Suppressor macrophage treated with lipopolysaccharide for 1 hour (primary cell): ENCODE measurements around the gene FAM186B.

Experiments used
- DNase-seq, 3 donors: peaks; one replicate each; pipeline ENCODE4 v3.0.0-alpha.2; 2020 to 2022

FAM186B gene

DNA sequence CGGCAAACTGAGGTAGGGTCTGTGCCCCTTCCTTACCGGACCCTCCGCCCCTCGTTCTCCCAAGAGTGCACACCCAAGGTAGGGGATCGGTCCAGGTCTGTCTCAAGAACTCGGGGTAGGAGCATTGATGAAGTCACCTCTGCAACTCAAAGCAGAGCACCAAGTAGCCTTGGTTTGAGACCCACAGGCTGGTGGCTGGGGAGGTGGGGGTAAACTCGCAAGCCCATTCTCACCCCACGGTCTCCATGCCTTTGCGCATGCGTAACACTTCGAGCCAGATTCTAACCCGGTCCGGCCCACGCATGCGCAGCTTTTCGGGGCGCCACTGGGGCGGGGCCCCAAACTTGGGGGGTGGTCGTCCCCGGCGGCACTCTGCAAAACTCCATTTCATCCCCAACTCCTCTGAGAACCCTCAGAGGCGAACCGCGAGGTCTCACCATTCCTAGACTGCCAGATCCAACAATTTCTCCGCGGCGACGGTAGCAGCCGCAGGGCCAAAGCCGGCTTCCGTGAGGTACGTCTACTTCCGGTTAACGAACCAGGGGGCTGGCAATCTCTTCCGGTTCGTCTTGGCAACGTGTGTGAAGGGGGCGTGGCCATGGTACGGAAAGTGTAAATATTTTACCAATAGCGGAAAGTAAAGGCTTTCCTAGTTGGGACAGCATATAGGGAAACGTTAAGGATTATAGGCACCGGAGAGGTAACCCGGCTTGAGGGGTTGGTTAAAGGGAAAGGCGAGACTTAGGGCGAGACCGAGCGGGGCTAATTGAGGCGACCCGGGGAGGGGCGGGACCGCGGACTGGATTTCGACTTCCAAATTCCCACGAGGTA, 37.6 kb downstream of the FAM186B start, which contains the start of gene MCRS1:
MCRS1 (minus strand) TSS at position 532 of the 831 bp plus-strand sequence. CDS start 1,411 bp downstream, outside the sequence.
- peak; percentile 94 to 95 (median 94) for DNase-seq

DNA sequence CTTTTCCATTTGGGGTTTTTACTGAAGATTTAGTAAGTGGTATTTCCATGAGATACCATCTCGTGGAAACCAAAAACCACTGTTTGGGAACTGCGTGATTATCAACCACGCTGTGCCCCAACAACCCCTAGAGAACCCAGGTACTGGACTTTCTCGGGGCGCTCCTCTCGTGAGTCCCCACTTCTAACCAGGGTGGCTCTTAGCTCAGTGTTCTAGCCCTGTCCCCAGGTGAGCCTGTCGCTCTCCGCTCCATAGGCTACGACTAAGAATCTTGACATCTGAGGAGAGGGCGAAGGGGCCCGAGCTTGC, 38.2 kb downstream of the FAM186B start:
- peak in 1 of 3 donors; percentile 21 for DNase-seq

DNA sequence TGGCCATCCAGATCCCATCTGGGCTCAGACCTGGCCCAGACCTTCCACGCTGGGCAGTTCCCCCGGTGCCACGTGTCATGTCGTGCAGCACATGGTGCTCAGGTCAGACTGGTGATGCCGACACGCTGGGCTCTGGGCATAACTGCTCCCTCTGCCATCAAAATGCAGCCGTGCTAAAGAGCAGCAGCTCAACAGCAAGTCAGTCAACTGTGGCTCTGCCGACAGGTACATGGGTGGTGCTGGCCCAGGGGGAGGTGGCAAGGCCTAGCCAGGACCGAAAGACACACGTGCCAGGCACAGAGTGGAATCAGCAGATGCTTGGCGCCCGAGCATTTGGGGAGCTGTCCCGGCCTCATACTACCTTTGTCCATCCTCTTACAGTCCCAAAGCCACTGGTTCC, 39.1 kb downstream of the FAM186B start:
- no peak for DNase-seq

DNA sequence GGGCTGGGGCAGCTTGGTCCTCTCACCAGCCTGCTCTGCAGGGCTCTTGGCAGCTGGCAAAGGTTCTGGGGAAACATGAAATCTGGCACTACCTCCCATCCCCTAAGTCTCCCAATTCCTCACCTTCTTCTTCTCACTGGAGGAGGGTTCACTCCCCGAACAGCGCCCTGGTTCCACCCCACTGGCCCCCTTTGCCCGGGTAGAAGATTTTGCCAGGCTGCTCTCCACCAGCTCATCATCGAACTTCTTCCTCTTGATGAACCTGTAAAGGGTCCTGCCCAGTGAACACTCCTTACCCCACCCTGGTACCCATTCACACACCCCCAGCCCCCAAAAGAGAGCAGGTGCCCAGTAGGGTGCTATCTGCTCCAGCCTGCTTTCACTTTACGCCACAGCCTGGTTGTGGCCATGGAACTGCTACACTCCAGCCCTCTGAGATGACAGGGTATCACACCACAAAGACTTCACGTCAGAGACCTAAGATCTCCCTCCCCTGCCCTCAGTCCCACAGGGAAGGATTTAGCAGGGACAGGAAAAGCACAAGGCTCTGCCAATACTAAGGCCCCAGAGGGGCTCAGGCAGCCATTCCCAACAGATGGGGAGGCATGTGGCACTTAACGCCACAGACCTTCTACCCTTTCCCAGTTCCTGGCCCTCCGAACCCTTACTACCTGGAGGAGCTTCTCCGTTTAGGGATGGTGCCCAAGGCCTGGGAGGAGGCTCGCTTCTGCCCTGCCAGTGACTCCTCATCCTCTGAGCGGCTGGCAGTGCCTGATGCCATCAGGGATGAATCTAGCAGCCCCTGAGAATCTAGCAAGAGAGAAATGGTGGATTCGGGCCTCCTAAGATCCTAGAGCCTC, 39.8 kb downstream of the FAM186B start:
- DNase-seq = no peak

DNA sequence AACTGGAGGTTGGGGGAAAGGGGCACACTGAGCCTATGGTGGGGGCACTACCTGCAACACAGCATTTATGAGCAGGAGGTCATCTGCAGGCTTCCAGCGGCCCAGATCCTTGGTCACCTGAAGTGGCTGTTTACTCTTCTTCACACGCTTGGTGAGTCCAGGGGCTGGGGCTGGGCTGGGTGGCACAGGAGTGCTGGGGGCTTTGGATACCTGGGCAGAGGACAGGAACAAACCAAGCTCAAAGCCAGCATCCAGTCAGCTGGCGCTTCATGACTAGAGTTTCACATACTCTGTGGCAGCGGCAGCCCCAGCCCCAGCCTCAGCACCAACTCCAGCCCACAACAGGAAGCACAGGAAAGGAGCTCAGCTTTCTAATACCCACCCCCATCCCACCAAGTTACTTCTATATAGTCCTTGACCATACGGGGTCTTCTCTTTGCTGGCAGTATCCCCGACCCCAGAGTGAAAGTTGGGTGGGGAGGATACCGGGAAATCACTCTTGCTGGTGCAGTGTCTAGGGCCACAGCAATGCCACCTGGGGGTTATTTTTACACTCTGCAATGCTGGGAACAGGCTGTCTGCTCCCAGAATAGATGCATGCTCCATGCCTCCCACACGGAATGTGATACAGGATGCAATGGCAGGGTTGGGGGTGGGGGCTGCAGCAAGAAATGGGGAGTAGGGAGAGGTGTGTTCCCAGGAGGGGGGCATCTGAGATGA, 40.6 kb downstream of the FAM186B start:
- no peak for DNase-seq

DNA sequence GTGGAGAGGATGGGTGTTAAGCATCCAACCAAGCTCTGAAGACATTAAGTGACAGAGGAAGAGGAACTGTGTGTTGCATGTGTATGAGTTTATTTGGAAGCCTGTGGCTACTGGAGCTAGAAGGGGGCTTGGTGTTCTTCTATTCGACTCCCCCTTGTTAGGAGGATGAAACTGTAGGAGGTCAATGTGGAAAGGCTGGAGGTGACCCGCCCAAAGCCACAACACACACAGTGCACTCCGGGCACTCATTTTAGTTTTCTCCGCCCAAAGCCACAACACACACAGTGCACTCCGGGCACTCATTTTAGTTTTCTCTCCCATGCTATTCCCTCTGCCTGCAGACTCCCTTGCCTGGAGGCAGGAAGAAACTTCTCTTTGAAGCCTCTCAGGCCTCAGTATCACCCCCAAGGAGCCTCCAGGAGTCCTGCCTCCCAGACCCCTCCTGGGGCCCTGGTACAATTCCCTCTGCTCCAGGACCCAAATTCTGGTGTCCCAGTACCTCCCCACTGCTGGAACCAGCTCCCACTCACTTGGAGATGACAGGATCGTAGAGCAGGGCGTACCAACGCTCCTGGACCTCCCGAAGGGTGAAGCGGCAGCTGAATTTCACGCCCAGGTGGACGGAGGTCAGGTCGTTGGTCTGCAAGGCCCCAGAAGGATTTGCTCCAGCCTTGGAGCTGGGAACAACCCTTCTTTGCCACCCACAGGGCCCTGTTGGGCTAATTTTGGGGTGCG, 41.3 kb downstream of the FAM186B start:
- no peak for DNase-seq

DNA sequence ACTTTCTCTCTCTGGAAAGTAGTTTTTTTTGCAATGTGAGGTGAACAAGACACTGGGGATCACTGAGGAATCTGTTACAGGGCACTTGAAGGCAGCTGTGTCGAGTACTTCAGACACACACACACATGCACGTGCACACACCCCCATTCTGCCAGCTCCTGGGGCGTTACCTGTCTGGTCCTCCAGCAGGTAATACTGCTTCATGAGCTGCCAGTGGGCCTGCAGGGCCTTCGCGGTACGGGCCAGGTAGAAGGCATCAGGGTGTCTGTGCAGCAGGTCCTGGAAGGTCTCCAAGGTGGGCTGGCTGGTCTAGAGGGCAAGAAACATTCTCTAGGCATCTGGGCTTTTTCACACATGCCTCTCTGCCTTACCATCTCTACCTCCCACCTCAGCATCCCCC, 42.6 kb downstream of the FAM186B start:
- DNase-seq = no peak

DNA sequence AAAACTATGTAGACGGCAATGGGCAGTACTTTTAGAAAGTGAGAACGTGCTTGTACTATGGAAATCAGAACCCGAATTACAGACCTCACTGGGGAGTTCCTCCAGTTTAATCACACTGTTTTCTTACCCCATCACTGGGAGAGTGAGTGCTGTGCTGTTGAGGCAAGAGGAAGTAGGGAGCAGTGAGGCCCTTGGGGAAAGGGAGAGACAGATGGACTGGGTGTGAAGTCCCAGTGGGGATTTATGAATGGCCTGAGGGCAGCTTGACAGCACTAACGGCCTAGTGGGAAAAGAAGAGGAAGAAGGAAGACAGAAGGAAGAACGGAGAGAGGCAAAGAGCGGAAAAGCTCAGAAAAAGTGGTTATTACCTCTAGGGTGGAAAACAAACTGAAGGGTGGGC, 43.2 kb downstream of the FAM186B start:
- DNase-seq = no peak

DNA sequence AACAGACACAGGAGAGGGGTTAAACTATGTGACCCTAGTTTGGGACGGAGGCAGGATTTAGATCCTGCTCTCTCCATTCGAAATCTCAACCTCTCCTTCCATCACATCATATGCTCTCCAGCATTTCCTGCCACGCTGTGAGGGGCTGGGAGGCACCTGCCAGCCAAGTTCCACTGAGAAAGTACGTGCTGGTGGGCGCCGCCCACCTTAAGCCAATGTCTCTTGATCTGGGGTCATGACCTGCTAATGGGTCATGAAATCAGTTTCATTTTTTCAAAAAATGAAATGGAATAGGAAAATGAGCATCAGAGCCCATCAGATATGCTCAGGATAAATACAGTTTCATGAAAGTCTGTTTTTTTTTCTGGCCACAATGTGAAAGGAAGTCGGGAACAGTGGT, 44.7 kb downstream of the FAM186B start:
- DNase-seq = no peak

DNA sequence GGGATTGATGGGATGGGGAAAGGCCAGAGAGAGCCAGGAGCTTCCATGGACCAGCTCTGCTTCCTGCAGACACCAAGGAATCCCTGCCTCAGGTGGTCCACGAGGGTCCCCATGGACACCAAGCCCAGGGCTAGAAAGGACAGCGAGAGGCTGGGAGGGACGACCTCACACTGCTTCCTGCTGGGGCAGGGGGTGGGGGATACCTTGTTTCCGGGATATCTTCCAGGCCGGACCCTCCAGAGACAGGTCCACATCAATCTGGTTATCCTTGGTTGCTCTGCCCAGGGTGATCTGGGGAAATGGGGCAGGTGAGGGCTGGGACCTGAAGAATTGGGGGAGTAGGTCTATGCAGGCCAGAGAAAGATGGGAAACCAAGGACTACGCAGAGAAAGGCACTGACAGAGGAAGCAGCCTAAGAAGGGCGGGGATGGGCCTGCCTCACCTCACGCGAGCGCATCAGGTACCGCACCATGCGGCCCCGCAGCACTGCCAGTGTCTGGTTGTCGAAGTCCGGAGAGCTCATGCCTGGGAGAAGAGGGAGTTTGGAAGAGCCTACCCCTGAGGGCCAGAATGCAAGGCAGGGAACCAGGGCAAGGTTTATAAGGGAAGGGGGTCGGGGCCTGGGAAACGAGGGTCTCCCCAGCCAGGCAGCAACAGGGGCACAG, 46.3 kb downstream of the FAM186B start:
- DNase-seq = no peak

DNA sequence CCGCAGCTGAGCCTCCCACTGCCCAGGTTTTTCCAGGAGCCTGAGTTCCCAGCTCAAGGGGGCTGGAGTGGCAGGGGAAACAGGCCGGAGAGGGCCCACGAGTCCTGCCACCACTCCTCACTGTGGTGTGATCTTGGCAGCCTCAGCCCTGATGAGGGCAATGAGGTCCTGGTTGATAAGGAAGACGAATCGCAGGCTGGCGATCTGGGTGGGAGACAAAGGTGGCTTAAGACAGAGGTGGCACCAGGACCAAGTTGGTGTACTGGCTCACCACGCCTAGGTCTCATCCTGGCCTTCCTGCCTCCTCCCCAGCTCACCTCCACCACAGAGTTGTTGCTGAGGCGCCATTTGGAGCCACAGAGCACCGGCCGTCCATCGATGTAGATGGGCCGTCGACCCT, 46.9 kb downstream of the FAM186B start:
- DNase-seq = no peak

DNA sequence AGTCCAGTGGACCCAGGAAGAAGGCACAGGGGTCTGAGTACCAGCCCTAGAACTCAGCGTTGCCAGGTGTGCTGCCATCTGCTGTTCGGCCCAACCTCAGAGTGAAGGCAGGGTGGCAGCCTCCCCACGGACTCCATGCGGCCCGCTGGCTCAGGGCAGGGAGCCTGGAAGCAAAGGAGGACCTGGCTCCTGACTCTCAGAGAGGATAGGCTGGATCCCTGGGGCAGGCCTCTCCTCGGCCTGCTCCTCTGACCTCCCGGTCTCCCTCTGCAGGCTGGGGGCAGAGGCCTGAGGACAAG, 47.6 kb downstream of the FAM186B start:
- DNase-seq = no peak

DNA sequence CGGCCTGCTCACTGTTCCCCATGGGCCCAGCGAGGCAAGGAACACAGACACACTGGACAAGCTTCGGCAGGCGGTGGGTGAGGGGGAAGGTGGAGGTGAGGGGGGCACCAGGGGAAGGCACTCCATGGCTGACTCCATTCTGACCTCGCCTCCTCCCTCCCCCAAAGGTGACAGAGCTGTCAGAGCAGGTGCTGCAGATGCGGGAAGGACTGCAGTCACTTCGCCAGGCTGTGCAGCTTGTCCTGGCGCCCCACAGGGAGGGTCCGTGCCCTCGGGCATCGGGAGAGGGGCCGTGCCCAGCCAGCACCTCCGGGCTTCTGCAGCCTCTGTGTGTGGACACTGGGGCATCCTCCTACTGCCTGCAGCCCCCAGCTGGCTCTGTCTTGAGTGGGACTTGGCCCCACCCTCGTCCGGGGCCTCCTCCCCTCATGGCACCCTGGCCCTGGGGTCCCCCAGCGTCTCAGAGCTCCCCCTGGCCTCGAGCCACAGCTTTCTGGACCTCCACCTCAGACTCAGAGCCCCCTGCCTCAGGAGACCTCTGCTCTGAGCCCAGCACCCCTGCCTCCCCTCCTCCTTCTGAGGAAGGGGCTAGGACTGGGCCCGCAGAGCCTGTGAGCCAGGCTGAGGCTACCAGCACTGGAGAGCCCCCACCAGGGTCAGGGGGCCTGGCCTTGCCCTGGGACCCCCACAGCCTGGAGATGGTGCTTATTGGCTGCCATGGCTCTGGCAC, 48.1 kb downstream of the FAM186B start:
- DNase-seq = no peak

DNA sequence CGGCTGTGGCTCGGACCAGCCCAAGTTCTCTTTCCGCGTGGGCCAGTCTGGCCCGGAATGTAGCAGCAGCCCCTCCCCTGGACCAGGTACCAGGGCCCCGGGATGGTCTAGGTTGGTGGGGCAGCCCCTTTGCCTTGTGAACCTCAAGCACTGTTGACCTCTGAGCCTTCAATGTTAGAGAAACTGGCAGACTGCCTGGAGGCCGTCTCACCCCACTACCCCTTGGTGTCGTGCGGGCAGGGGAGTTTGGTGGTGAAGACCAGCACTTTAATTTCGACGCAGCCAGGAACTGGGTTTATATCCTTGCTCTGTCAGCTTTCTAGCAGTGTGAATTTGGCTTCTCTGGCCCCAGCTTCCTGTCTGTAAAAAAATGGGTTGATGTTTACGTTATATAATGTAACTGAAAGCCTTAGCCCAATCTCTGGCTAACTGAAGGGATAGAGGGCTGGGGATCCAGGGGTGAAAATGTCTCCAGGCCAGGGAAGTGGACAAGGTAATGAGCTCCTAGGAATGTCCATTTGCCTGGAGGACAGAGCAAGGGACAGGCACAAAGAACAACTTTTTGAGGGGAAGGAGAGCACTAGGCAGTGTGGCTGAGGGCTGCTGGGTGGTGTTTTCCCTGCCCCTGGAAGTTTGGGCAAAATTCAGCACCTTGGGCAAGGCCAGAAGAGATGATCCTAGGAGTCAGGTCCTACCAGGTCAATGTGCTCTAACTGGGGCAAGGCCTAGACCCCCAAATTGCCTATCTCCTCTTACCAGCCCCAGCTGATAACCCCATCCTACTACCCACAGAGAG, 48.9 kb downstream of the FAM186B start:
- DNase-seq = no peak

DNA sequence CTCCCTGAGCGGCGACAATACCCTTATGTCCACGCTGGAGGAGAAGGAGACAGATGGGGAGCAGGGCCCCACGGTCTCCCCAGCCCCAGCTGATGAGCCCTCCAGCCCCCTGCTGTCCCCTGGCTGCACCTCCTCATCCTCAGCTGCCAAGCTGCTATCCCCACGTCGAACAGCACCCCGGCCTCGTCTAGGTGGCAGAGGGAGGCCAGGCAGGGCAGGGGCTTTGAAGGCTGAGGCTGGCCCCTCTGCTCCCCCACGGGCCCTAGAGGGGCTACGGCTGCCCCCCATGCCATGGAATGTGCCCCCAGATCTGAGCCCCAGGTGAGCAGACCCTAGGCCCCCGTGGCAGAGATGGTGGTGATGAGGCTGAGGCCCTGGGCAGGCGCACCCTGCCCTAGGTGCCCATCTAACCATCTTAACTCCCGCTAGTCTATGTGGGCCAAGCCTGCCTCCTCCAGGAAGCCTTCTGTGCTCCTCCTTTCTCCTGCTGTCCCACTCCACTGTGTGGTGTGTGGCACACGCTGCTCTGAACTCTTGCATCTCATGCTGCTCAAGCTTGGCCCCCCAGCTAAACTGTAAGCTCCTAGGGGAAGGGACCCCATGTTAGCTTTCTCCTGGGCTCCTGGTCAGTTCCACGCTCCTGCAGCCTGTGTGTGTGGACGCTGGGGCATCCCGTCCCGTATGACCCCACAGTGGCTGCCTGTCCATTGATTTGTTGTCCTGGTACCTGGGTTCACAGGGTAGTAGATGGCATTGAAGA, 49.6 kb downstream of the FAM186B start:
- no peak for DNase-seq

DNA sequence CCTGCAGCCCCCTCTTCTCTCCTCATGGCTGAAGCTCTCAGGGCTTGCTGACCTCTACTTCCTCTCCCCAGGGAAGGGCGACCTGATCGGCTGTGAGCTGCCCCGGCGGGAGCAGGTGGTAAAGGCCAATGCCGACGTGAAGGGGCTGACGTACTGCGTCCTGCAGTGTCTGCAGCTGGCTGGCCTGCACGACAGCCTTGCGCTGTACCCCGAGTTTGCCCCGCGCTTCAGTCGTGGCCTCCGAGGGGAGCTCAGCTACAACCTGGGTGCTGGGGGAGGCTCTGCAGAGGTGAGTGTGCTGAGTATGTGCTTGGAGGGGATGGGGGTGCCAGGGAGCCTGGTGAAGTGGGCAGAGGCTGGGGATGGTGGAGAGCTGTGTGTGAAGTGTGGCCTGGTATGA, 51.2 kb downstream of the FAM186B start:
- no peak for DNase-seq

DNA sequence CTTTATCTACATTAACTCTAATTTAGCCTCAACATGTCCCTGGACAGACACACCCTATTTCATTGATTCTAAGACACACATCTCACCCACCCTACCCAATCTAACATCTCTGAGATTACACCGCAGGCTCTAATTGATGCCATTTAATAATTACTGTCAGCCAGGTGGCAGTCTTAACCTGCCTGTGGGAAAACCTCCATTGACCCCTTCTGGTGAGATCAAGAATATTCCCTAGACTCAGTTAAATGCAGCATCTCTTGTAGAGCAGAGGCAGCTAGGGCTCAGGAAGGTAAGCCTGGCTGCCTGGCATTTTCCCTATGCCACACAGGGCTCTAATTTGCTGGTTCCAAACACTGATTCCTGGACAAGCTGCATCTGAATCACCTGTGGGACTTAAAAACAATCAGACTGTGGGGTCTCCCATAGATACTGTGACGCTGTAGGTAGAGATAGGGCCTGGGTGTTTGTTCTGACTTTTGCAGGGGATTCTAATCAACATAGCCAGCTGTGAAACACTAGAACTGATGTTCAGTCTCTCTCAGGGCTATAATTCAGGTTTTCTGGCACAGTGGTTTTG, 51.8 kb downstream of the FAM186B start:
- DNase-seq = no peak

DNA sequence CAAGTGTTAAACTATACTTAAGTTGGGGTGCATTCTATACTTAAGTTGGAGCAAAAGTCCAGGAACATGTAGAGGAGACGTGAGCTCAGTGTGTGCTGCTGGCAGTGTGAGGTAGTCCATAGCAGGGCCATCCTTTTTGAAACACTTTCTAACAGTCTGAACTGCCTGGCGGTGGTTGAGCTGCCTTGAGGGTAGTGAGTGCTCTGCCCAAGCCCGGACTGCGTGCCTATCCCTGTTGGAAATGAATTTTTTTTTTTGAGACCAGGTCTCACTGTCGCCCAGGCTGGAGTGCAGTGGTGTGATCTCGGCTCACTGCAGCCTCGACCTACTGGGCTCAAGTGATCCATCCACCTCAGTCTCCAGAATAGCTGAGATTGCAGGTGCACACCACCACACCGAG, 52.5 kb downstream of the FAM186B start:
- no peak for DNase-seq

DNA sequence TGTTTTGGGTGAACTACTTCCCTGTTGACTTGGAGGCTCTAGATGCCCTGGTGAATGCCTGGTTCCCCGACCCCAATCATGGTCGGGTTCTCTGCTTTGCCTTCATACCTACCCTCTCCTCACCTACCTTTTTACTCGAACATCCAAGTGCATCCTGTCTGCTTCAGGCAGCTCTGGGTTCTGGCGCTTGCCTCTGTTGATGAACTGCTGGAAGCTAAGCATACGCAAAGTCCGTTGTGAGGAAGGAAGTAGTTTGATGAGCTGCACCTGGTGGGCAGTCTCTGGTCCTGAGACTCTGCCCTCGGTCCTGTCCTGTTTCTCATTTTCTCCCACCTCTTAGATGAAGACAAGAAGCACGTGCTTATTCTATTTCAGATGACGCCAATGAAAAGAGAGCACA, 53.0 kb downstream of the FAM186B start:
- no peak for DNase-seq

DNA sequence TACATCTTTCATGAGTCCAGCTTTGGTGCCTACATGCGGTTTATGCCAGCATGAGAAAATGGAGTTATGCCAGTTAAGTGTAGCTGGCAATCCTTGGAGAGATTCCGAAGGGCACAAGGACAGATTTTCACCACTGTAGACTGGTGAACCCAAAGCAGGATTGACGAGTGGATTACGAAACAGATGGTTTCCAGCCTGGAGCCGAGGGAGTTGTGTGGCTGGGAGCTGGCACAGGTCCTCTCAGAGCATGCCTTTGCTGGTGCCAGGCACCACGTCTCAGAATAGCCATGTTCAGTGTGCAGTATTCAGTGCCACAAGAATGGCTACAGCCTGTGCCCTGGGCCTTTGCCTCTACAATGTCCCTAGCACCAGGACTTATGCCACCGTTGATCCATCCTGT, 53.4 kb downstream of the FAM186B start:
- DNase-seq = no peak
